ENCODE data around the gene LHFPL6.

LHFPL6 gene

GRCh38 chr13:39509616-39510315 is 93.2 kb downstream of the LHFPL6 start:
- DNase-seq = peak; percentile 54

- peak; percentile 13 for DNase-seq
Measured at GRCh38 chr13:39506559-39507390, 96.2 kb downstream of the LHFPL6 start.

GRCh38 chr13:39505151-39505550 is 97.8 kb downstream of the LHFPL6 start:
- DNase-seq = no peak

GRCh38 chr13:39503048-39503447 is 99.9 kb downstream of the LHFPL6 start:
- DNase-seq = no peak

- DNase-seq = peak; percentile 77
Measured at GRCh38 chr13:39501702-39502324, 101.2 kb downstream of the LHFPL6 start.

- DNase-seq = no peak
Measured at GRCh38 chr13:39499604-39500003, 103.4 kb downstream of the LHFPL6 start.

GRCh38 chr13:39498471-39499114 is 104.4 kb downstream of the LHFPL6 start:
- DNase-seq = peak; percentile 77

GRCh38 chr13:39496506-39496905 is 106.5 kb downstream of the LHFPL6 start:
- peak; percentile 98 for DNase-seq

GRCh38 chr13:39494633-39495032 is 108.4 kb downstream of the LHFPL6 start:
- no peak for DNase-seq

GRCh38 chr13:39494006-39494405 is 109.0 kb downstream of the LHFPL6 start:
- peak; percentile 91 for DNase-seq

- no peak for DNase-seq
Measured at GRCh38 chr13:39490136-39490535, 112.9 kb downstream of the LHFPL6 start.

- no peak for DNase-seq
Measured at GRCh38 chr13:39486758-39487157, 116.2 kb downstream of the LHFPL6 start.

- no peak for DNase-seq
Measured at GRCh38 chr13:39485314-39485700, 117.7 kb downstream of the LHFPL6 start.

GRCh38 chr13:39484506-39485313 is 118.3 kb downstream of the LHFPL6 start:
- DNase-seq = no peak

GRCh38 chr13:39483326-39483725 is 119.7 kb downstream of the LHFPL6 start:
- peak; percentile 75 for DNase-seq

GRCh38 chr13:39481491-39481890 is 121.5 kb downstream of the LHFPL6 start:
- no peak for DNase-seq

GRCh38 chr13:39474600-39474999 is 128.4 kb downstream of the LHFPL6 start:
- DNase-seq = no peak

- DNase-seq = no peak
Measured at GRCh38 chr13:39469676-39470075, 133.3 kb downstream of the LHFPL6 start.

GRCh38 chr13:39468306-39468705 is 134.7 kb downstream of the LHFPL6 start:
- no peak for DNase-seq

GRCh38 chr13:39463611-39464010 is 139.4 kb downstream of the LHFPL6 start:
- DNase-seq = peak; percentile 16

- DNase-seq = no peak
Measured at GRCh38 chr13:39462906-39463305, 140.1 kb downstream of the LHFPL6 start.

GRCh38 chr13:39462428-39462827 is 140.6 kb downstream of the LHFPL6 start:
- no peak for DNase-seq

Data from NCI-H146 (cell line).